GM12878 (cell line): Measurements from ENCODE around the gene ACVR1. TPM values are rescaled to one million over a fixed set of nuclear protein-coding genes. Genes with fewer than 3 reads are reported as not detected.

ENCODE experiments used
- ATAC-seq: fragments of 200-7000 bp; cut with Tn5 transposase; 3 replicates; pipeline ENCODE4 v1.9.1; 2020; ENCODE audit warnings: mild to moderate bottlenecking, moderate library complexity
- BruUV-seq: library from RNA; stranded (reverse); fragments of 400-500 nt; replicated peaks from 2 replicates; lab custom pipeline; 2021; lab: Mats Ljungman, UMichigan
- CTCF ChIA-PET: fragments of 300-600 bp; sonication (Branson Sonifier 250); formaldehyde crosslinking; extraction: SDS; loops from one replicate; lab custom pipeline; 2021; ENCODE audit warnings: inconsistent platforms; lab: Yijun Ruan, JAX
- POLR2A ChIA-PET: fragments of 350-600 bp; formaldehyde crosslinking; extraction: SDS; loops from one replicate; lab custom pipeline; 2021; ENCODE audit warnings: inconsistent platforms; lab: Charles Lee
- RAD21 ChIA-PET: fragments of 300-600 bp; sonication (Branson Sonifier 250); formaldehyde crosslinking; loops from one replicate; lab custom pipeline; 2023; ENCODE audit warnings: antibody characterized with exemption; ENCODE audit not compliant: unreplicated experiment; lab: Charles Lee
- SMC1A ChIA-PET: fragments of 300-600 bp; sonication (Branson Sonifier 250); formaldehyde crosslinking; loops from one replicate; lab custom pipeline; 2023; ENCODE audit not compliant: unreplicated experiment, uncharacterized antibody; lab: Charles Lee
- DNase-seq: peaks from one replicate; pipeline ENCODE4 v3.0.0-alpha.2; 2011; ENCODE audit warnings: low read depth, low spot score
- FAIRE-seq: peaks from 3 replicates; lab custom pipeline; 2011; peaks lifted over from hg19 to GRCh38; lab: Jason Lieb, UNC
- H2AFZ ChIP-seq: 2 replicates; pipeline ENCODE4 v1.6.0; 2011; ENCODE audit warnings: low read depth, low read length, control low read depth; ENCODE audit not compliant: control insufficient read depth
- H3K27ac ChIP-seq: 2 replicates; pipeline ENCODE4 v1.5.1; 2011; ENCODE audit warnings: control low read depth; ENCODE audit not compliant: control insufficient read depth, insufficient read depth
- H3K27me3 ChIP-seq, 2 experiments: replicated peaks in 1 of 2; 2 replicates each; pipeline versions ENCODE4 v1.6.0 to v1.6.1; 2011; ENCODE audit warnings: low read length in 1 of 2; ENCODE audit not compliant: control insufficient read depth in 2 of 2, insufficient read depth in 2 of 2
- H3K36me3 ChIP-seq, 2 experiments: 2 replicates each; pipeline ENCODE4 v1.5.1; 2011; ENCODE audit warnings: low read length in 1 of 2; ENCODE audit not compliant: control insufficient read depth in 2 of 2, insufficient read depth in 2 of 2
- H3K4me1 ChIP-seq: 2 replicates; pipeline ENCODE4 v1.6.1; 2011; ENCODE audit warnings: mild to moderate bottlenecking, low read length, moderate library complexity, mixed read lengths; ENCODE audit not compliant: control insufficient read depth, insufficient read depth
- H3K4me2 ChIP-seq: 2 replicates; pipeline ENCODE4 v1.6.0; 2011; ENCODE audit warnings: control low read depth; ENCODE audit not compliant: control insufficient read depth, insufficient read depth
- H3K4me3 ChIP-seq: fragments of 200-600 bp; sonication (generic); 2 replicates; pipeline ENCODE4 v1.5.1; 2016
- H3K79me2 ChIP-seq: 2 replicates; pipeline ENCODE4 v1.6.0; 2011; ENCODE audit warnings: low read length; ENCODE audit not compliant: control insufficient read depth, insufficient read depth
- H3K9ac ChIP-seq: 2 replicates; pipeline ENCODE4 v1.8.0; 2011; ENCODE audit warnings: low read length, control low read depth, mixed read lengths; ENCODE audit not compliant: control insufficient read depth, insufficient read depth
- H3K9me3 ChIP-seq: replicated peaks from 3 replicates; pipeline ENCODE4 v1.5.1; 2011; ENCODE audit warnings: mild to moderate bottlenecking, low read length; ENCODE audit not compliant: control insufficient read depth, insufficient read depth
- H4K20me1 ChIP-seq: 2 replicates; pipeline ENCODE4 v1.6.0; 2011; ENCODE audit not compliant: control insufficient read depth, insufficient read depth
- BMI1 ChIP-seq: fragments of 450-650 bp; IDR thresholded peaks from 2 replicates; pipeline ENCODE4 v1.6.1; 2016; ENCODE audit warnings: mild to moderate bottlenecking, moderate library complexity, borderline replicate concordance
- FOS ChIP-seq: IDR thresholded peaks from 3 replicates; pipeline ENCODE4 v1.6.1; 2011; ENCODE audit warnings: borderline replicate concordance; ENCODE audit not compliant: insufficient read length; ENCODE audit errors: extremely low read depth
- KDM1A ChIP-seq: fragments of 200-600 bp; sonication (generic); IDR thresholded peaks from 2 replicates; pipeline ENCODE4 v1.6.1; 2016; ENCODE audit warnings: borderline replicate concordance
- MXI1 ChIP-seq: fragments of 150-350 bp; IDR thresholded peaks from 2 replicates; pipeline ENCODE4 v1.6.1; 2011; ENCODE audit warnings: low read depth, mild to moderate bottlenecking, inconsistent platforms, low read length, improper control_type of control experiment
- MYB ChIP-seq: fragments of 150-350 bp; IDR thresholded peaks from 2 replicates; pipeline ENCODE4 v1.6.1; 2014; ENCODE audit warnings: mild to moderate bottlenecking, low read depth, low read length, borderline replicate concordance
- NFYB ChIP-seq: IDR thresholded peaks from 2 replicates; pipeline ENCODE4 v1.6.1; 2011; ENCODE audit warnings: low read depth, mild to moderate bottlenecking, low read length, improper control_type of control experiment, moderate library complexity; ENCODE audit not compliant: insufficient read depth
- RAD21 ChIP-seq: IDR thresholded peaks from 2 replicates; pipeline ENCODE4 v1.6.1; 2011; ENCODE audit warnings: mild to moderate bottlenecking, low read depth, low read length, moderate library complexity; ENCODE audit not compliant: insufficient read depth
- RUNX3 ChIP-seq: IDR thresholded peaks from 2 replicates; pipeline ENCODE4 v1.6.1; 2012; ENCODE audit warnings: low read length, inconsistent platforms
- SMAD1 ChIP-seq: fragments of 450-650 bp; IDR thresholded peaks from 2 replicates; pipeline ENCODE4 v1.6.1; 2018; ENCODE audit warnings: mild to moderate bottlenecking, low read depth; ENCODE audit not compliant: partially characterized antibody
- TARDBP ChIP-seq: IDR thresholded peaks from 2 replicates; pipeline ENCODE4 v1.6.1; 2016; ENCODE audit warnings: borderline replicate concordance
- ZBED1 ChIP-seq: IDR thresholded peaks from 2 replicates; pipeline ENCODE4 v1.6.1; 2016; ENCODE audit warnings: borderline replicate concordance
- WGBS: methylation state at CpG from one replicate; pipeline ENCODE4 v1.1.6; 2016; ENCODE audit warnings: low lambda C conversion rate; ENCODE audit not compliant: insufficient replicate concordance, insufficient coverage; ENCODE audit errors: missing lambda C conversion rate; 5-methylcytosine and 5-hydroxymethylcytosine counted together
- in situ Hi-C: fragments of 300-500 bp; cut with MboI; formaldehyde crosslinking; loops from 9 replicates; pipeline ENCODE4 v1.14.3; 2018; ENCODE audit warnings: mixed read lengths
- intact Hi-C: fragments of 100-400 bp; cut with micrococcal nuclease; formaldehyde crosslinking; loops from one replicate; pipeline ENCODE4 v1.14.2; 2022; ENCODE audit not compliant: unreplicated experiment
- polyA plus RNA-seq, 11 experiments: library from polyadenylated mRNA; depleted of rRNA in 4 of 11; unstranded in 6 of 11; stranded (reverse) in 5 of 11; fragments of >200 nt; fragmentation: Nextera tagmentation in 4 of 11; fragmentation: Illumina TruSeq in 1 of 11; extraction: Ambion mirVana in 4 of 11; extraction: Trizol in 1 of 11; gene quantifications; 1 replicate in 1 of 11; 2 replicates in 10 of 11; pipeline versions ENCODE4 v1.2.1 to v1.2.3, GENCODE V29; 2011 to 2016; ENCODE audit warnings: inconsistent platforms in 2 of 11, missing spikeins in 2 of 11, low read depth in 1 of 11
- total RNA-seq, 4 experiments: library from RNA; depleted of rRNA in 3 of 4; stranded (reverse); fragments of >200 nt in 3 of 4; fragmentation: Illumina TruSeq in 1 of 4; extraction: Trizol in 1 of 4; gene quantifications; 2 replicates each; pipeline versions ENCODE4 v1.2.1 to v1.2.3, GENCODE V29; 2013 to 2021
- TF ChIP-seq, protein P1 (sequence below): fragments of 150-350 bp; IDR thresholded peaks from 2 replicates; pipeline ENCODE4 v1.6.1; 2014; ENCODE audit warnings: mild to moderate bottlenecking, low read depth, low read length

Gene ACVR1
- total and polyA plus RNA-seq, 10 of the 15 experiments (the other 5 are each of a cell fraction or from before 2014, with no cell fraction given) = 0.06 to 0.24 (median 0.14) TPM; not detected in 4

DNA sequence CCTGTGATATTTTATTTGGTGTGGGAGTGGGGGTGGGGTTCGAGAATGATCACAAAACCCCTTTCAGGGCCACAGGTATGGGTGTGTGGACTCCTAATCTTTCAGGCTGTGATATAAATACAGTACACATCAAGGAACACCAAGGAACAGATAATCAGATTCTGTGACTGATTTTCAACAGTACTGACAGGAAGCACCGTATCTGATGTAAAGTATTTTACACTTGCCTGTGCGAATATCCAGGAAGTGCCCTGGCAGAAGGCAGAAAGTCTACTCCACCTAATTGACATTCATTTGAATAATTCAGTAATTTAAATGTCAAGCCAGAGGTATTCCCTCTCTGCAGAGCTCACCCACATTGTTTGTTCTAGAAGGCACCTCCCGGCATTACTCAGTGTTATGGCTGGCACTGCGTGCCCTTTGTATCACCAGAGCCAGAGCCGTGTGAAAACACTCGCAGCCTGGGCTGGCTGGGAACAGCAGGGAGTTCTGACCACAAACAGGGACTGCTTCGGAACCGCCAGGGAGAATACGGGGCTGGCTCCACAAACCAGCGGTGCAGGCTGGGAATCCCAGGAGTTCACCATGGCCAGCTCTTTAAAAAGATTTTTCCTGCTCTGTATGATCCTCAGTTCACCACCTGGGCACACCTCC, 91.8 kb downstream of the ACVR1 start:
- WGBS = 44% methylated on average over 11 of the region's 11 CpGs
- ATAC-seq = no peak
- SMC1A ChIA-PET = no interaction called here
- CTCF ChIA-PET = no interaction called here
- in situ Hi-C loops (no loop called here), intact Hi-C loops (no loop called here)
- POLR2A ChIA-PET = no interaction called here
- Histone ChIP-seq H3K4me3 (no peak overlapping the region), H3K79me2 (no peaks in the 10 kb centered on the region), H3K9me3 (no peaks in the 10 kb centered on the region), H3K36me3 (no peaks in the 10 kb centered on the region), H3K27ac (no peak overlapping the region), H4K20me1 (no peaks in the 10 kb centered on the region), H3K4me1 (no peaks in the 10 kb centered on the region), H3K27me3 (peaks cover 0 to 1% of the 10 kb centered on the region in 2 experiments; a peak in 3 of 4 replicates)
- RAD21 ChIA-PET = no interaction called here
- BruUV-seq = no TSS peak
- TF ChIP-seq RUNX3 (no peak), MXI1 (no peak)
- TF ChIP-seq, all 136 proteins: peak for 0
- Histone ChIP-seq H3K4me2 (no peak overlapping the region), H3K9ac (no peak overlapping the region), H2AFZ (no peak overlapping the region)
- DNase-seq (no peak), FAIRE-seq (no peak)

DNA sequence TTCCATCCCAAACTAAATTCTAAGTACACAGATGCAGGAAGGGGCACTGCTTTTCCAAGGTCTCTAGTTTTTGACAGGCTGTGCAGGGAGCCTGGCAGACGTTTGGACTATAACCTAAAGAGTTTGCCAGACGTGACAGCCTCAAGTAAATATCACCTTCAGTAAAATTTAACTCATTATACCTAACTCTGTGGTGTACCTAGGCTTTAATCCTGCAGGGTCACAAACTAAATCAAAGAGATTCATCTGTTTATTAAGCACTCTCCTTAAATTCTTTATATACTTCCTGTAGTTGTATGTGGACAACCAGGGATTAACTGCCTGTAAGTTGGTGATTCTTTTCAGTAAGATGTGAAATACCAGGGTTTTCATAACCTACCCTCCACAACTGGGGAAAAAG, 92.9 kb downstream of the ACVR1 start:
- ATAC-seq = no peak
- POLR2A ChIA-PET = no interaction called here
- WGBS = 3% methylated on average over 2 of the region's 2 CpGs
- Histone ChIP-seq H2AFZ (no peak overlapping the region), H3K9ac (no peak overlapping the region), H3K36me3 (no peaks in the 10 kb centered on the region), H3K4me2 (no peak overlapping the region), H3K27ac (no peak overlapping the region), H3K4me3 (no peak overlapping the region), H3K27me3 (peaks cover 0 to 1% of the 10 kb centered on the region in 2 experiments; a peak in 3 of 4 replicates), H4K20me1 (no peaks in the 10 kb centered on the region), H3K9me3 (no peaks in the 10 kb centered on the region), H3K4me1 (no peaks in the 10 kb centered on the region), H3K79me2 (no peaks in the 10 kb centered on the region)
- no peak for DNase-seq
- CTCF ChIA-PET = no interaction called here
- in situ Hi-C loops = no loop called here
- no peak for FAIRE-seq
- intact Hi-C loops = no loop called here
- SMC1A ChIA-PET = no interaction called here
- no TSS peak for BruUV-seq
- TF ChIP-seq RAD21 (no peak), SMAD1 (no peak), KDM1A (no peak), ZBED1 (no peak), BMI1 (no peak), NFYB (no peak), MYB (no peak), FOS (no peak), TARDBP (no peak)
- TF ChIP-seq, protein P1, sequence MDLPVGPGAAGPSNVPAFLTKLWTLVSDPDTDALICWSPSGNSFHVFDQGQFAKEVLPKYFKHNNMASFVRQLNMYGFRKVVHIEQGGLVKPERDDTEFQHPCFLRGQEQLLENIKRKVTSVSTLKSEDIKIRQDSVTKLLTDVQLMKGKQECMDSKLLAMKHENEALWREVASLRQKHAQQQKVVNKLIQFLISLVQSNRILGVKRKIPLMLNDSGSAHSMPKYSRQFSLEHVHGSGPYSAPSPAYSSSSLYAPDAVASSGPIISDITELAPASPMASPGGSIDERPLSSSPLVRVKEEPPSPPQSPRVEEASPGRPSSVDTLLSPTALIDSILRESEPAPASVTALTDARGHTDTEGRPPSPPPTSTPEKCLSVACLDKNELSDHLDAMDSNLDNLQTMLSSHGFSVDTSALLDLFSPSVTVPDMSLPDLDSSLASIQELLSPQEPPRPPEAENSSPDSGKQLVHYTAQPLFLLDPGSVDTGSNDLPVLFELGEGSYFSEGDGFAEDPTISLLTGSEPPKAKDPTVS = no peak
- RAD21 ChIA-PET = no interaction called here
